ENCODE measurements around the gene MRPL27.

MRPL27 gene

DNA sequence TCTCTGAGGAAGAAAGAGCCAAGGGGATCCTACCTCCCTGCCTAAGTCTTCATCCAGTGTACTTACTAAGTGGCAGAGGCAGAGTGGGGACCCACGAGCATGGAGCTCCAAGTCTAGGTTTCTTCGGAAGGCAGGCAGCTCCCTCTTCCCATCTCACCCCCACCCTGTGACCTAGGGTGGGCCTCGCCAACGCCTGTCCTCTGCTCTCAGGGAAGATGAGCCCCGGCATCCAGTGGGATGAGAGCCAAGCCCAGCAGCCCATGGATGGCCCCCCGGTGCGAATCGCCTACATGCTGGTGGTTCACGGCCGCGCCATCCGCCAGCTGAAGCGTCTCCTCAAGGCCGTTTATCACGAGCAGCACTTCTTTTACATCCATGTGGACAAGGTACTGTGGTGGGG lies 18.8 kb downstream of the MRPL27 start:
- TF ChIP-seq, protein P1, sequence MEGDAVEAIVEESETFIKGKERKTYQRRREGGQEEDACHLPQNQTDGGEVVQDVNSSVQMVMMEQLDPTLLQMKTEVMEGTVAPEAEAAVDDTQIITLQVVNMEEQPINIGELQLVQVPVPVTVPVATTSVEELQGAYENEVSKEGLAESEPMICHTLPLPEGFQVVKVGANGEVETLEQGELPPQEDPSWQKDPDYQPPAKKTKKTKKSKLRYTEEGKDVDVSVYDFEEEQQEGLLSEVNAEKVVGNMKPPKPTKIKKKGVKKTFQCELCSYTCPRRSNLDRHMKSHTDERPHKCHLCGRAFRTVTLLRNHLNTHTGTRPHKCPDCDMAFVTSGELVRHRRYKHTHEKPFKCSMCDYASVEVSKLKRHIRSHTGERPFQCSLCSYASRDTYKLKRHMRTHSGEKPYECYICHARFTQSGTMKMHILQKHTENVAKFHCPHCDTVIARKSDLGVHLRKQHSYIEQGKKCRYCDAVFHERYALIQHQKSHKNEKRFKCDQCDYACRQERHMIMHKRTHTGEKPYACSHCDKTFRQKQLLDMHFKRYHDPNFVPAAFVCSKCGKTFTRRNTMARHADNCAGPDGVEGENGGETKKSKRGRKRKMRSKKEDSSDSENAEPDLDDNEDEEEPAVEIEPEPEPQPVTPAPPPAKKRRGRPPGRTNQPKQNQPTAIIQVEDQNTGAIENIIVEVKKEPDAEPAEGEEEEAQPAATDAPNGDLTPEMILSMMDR (conservative IDR thresholded peaks at IDR 0.05; ENCODE audit: low read depth, low read length): no peak
- DNase-seq (ENCODE audit: low read depth): no peak
- no peak overlapping the region for H3K4me3 ChIP-seq (ENCODE audit: low read length)

- DNase-seq (ENCODE audit: low read depth): no peak
- TF ChIP-seq, protein P1 (conservative IDR thresholded peaks at IDR 0.05; ENCODE audit: low read depth, low read length): no peak
- no peak overlapping the region for H3K4me3 ChIP-seq (ENCODE audit: low read length)
Observed at GRCh38 chr17:50353600-50354195, 19.3 kb downstream of the MRPL27 start.

GRCh38 chr17:50352693-50353599 lies 20.0 kb downstream of the MRPL27 start:
- TF ChIP-seq, protein P1 (conservative IDR thresholded peaks at IDR 0.05; ENCODE audit: low read depth, low read length): no peak
- no peak overlapping the region for H3K4me3 ChIP-seq (ENCODE audit: low read length)
- DNase-seq (ENCODE audit: low read depth): no peak

- H3K4me3 ChIP-seq (ENCODE audit: low read length): no peak overlapping the region
- DNase-seq (ENCODE audit: low read depth): no peak
- TF ChIP-seq, protein P1 (conservative IDR thresholded peaks at IDR 0.05; ENCODE audit: low read depth, low read length): no peak
Observed at GRCh38 chr17:50352072-50352692, 20.8 kb downstream of the MRPL27 start.

GRCh38 chr17:50350733-50351132 lies 22.3 kb downstream of the MRPL27 start:
- TF ChIP-seq, protein P1 (conservative IDR thresholded peaks at IDR 0.05; ENCODE audit: low read depth, low read length): no peak
- H3K4me3 ChIP-seq (ENCODE audit: low read length): no peak overlapping the region
- DNase-seq (ENCODE audit: low read depth): no peak

- TF ChIP-seq, protein P1 (conservative IDR thresholded peaks at IDR 0.05; ENCODE audit: low read depth, low read length): no peak
- H3K4me3 ChIP-seq (ENCODE audit: low read length): no peak overlapping the region
- DNase-seq (ENCODE audit: low read depth): no peak
Observed at GRCh38 chr17:50349243-50349600, 23.8 kb downstream of the MRPL27 start.

Measured in retinal pigment epithelial cell (primary cell).